Pancreas (tissue), 10 donors: Measurements from ENCODE around the gene SERPINB13. TPM values are rescaled to one million over a fixed set of nuclear protein-coding genes. Genes with fewer than 3 reads are reported as not detected.

Source experiments
- ATAC-seq, 4 donors: fragments of 200-7000 bp; cut with Tn5 transposase; one replicate each; pipeline versions ENCODE4 v1.8.0 to v1.9.1; 2020; ENCODE audit warnings: mild to moderate bottlenecking in 4 of 4, moderate library complexity in 4 of 4
- DNase-seq, 6 donors: peaks; one replicate each; pipeline ENCODE4 v3.0.0-alpha.2; 2020
- FAIRE-seq: peaks from 2 replicates; lab custom pipeline; 2012; peaks lifted over from hg19 to GRCh38; lab: Jason Lieb, UNC
- H3K27ac ChIP-seq, 4 donors: fragments of 200-600 bp; sonication (generic); 1 replicate in 3 of 4; 2 replicates in 1 of 4; pipeline versions ENCODE4 v1.5.0 to v1.8.0; 2020
- H3K27me3 ChIP-seq, 4 donors: fragments of 200-600 bp; one replicate each; pipeline ENCODE4 v1.8.0; 2021
- H3K36me3 ChIP-seq, 3 donors: fragments of 200-600 bp; sonication (generic) in 1 of 3; one replicate each; pipeline versions ENCODE4 v1.5.0 to v1.8.0; 2020 to 2021
- H3K4me1 ChIP-seq, 3 donors: fragments of 200-600 bp; one replicate each; pipeline ENCODE4 v1.8.0; 2021
- H3K4me3 ChIP-seq, 4 donors: fragments of 200-600 bp; sonication (generic) in 2 of 4; one replicate each; pipeline versions ENCODE4 v1.5.0 to v1.8.0; 2020 to 2021
- H3K9me3 ChIP-seq, 4 donors: fragments of 200-600 bp; one replicate each; pipeline ENCODE4 v1.8.0; 2021
- WGBS, 2 donors: extraction: QIAGEN DNeasy Blood & Tissue Kit; methylation state at CpG; one replicate each; pipeline ENCODE4 v1.1.7; 2013; 5-methylcytosine and 5-hydroxymethylcytosine counted together
- intact Hi-C, 3 donors: fragments of 100-400 bp; cut with DNase I; formaldehyde crosslinking; loops; one replicate each; pipeline versions ENCODE4 v1.11.1 to v1.14.2; 2022
- polyA plus RNA-seq, 2 donors: library from polyadenylated mRNA; stranded (reverse); fragments of 200-250 nt; gene quantifications; one replicate each; pipeline ENCODE4 v1.2.3, GENCODE V29; 2013
- total RNA-seq, 6 donors: library from RNA; stranded (reverse); fragmentation: NEBNext Ultra II Directional in 4 of 6; extraction: Animal tissue kit (Norgen Biotek cat#: 25700) in 4 of 6; gene quantifications; one replicate each; pipeline versions ENCODE4 v1.2.1 to v1.2.4, GENCODE V29; 2021 to 2023
- TF ChIP-seq, protein P1 (sequence below), 4 donors: fragments of 200-600 bp; sonication (generic) in 3 of 4; IDR thresholded peaks; one replicate each; pipeline versions ENCODE4 v1.5.0 to v1.8.0; 2021; ENCODE audit warnings: antibody characterized with exemption in 4 of 4
- donor health status: healthy with polysubstance abuse.
- donor health status: DM: no; HTN: no; CAD: no; lungs with moderate emphysema.
- donor health status: DM: no; HTN: no; CAD: no.
- donor health status: control.
- donor health status: control.
- donor health status: Bipolar disorder and iron deficiency.
- donor health status: DM: yes; HTN: yes; CAD: no.
- donor health status: DM: no; HTN: no; CAD: no.
- donor health status: DM: no; HTN: no; CAD: no.
- donor health status: DM: yes; HTN: yes; CAD: no.

The SERPINB13 gene
- total and polyA plus RNA-seq, 8 donors = not detected

DNA sequence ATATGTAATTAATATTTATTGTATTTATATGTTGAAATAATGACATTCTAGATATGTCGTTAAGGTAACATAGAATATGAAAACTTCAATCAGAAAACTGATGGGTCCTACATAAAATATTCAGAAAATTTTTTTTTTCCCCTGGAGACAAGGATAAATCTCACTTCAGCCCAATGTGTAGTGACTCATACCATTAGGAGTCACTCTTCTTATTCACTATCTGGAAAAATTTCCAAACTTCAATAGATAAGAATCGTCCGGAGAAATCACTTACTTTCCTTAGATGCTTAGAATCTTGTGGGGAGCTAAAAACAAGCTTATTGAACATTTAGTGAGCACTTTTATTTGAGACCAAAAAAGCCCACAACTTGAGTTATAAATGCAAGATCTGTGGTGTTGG lies 4.6 kb downstream of the SERPINB13 start:
- WGBS, 2 donors = 64 to 74% methylated on average over 3 of the region's 3 CpGs
- no peak for ATAC-seq

DNA sequence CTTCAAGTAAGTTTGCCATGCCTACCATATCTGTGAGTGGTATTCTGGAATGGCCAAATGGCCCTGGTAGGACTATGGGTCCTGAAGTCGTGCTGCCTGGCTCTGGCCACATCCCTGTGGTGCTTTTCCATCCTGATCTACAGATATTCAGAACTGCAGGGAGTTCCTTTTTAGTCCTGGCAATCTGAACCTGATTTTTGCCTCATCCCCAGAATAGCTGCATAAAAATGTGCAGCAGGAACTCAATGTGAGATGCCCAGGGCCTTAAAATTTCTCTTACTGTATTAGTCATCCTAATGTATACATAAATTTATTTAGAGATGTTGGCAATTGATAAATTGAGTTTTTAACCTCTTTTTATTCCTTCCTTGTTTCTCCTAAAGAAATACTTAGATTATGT lies 5.3 kb downstream of the SERPINB13 start:
- H3K9me3 ChIP-seq = no peaks in the 10 kb centered on the region
- TF ChIP-seq, protein P1, sequence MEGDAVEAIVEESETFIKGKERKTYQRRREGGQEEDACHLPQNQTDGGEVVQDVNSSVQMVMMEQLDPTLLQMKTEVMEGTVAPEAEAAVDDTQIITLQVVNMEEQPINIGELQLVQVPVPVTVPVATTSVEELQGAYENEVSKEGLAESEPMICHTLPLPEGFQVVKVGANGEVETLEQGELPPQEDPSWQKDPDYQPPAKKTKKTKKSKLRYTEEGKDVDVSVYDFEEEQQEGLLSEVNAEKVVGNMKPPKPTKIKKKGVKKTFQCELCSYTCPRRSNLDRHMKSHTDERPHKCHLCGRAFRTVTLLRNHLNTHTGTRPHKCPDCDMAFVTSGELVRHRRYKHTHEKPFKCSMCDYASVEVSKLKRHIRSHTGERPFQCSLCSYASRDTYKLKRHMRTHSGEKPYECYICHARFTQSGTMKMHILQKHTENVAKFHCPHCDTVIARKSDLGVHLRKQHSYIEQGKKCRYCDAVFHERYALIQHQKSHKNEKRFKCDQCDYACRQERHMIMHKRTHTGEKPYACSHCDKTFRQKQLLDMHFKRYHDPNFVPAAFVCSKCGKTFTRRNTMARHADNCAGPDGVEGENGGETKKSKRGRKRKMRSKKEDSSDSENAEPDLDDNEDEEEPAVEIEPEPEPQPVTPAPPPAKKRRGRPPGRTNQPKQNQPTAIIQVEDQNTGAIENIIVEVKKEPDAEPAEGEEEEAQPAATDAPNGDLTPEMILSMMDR (IDR thresholded peaks at IDR 0.05) = no peak
- intact Hi-C loops = no loop called here
- no peak overlapping the region for H3K27ac ChIP-seq
- no peaks in the 10 kb centered on the region for H3K4me1 ChIP-seq
- H3K4me3 ChIP-seq = no peak overlapping the region
- no peak for ATAC-seq
- WGBS, 2 donors = 27 to 44% methylated on average over 1 of the region's 1 CpG
- no peak for DNase-seq
- H3K36me3 ChIP-seq = no peaks in the 10 kb centered on the region
- no peak for FAIRE-seq
- H3K27me3 ChIP-seq = no peaks in the 10 kb centered on the region

More for the DNA sequence above, 4.6 kb downstream of the SERPINB13 start:
- DNase-seq (no peak), FAIRE-seq (no peak)
- no peaks in the 10 kb centered on the region for H3K4me1 ChIP-seq
- TF ChIP-seq, protein P1 (IDR thresholded peaks at IDR 0.05) = no peak
- H3K27ac ChIP-seq = no peak overlapping the region
- intact Hi-C loops = no loop called here
- no peaks in the 10 kb centered on the region for H3K36me3 ChIP-seq
- H3K27me3 ChIP-seq = no peaks in the 10 kb centered on the region
- H3K9me3 ChIP-seq = no peaks in the 10 kb centered on the region
- no peak overlapping the region for H3K4me3 ChIP-seq

DNA sequence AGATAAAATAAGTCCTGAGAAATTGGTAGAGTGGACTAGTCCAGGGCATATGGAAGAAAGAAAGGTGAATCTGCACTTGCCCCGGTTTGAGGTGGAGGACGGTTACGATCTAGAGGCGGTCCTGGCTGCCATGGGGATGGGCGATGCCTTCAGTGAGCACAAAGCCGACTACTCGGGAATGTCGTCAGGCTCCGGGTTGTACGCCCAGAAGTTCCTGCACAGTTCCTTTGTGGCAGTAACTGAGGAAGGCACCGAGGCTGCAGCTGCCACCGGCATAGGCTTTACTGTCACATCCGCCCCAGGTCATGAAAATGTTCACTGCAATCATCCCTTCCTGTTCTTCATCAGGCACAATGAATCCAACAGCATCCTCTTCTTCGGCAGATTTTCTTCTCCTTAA lies 9.8 kb downstream of the SERPINB13 start:
- 68 to 72% methylated on average over 14 of the region's 14 CpGs for WGBS, 2 donors
- Histone ChIP-seq H3K36me3 (no peaks in the 10 kb centered on the region), H3K4me3 (no peak overlapping the region), H3K4me1 (no peaks in the 10 kb centered on the region), H3K27me3 (no peaks in the 10 kb centered on the region), H3K27ac (no peak overlapping the region), H3K9me3 (no peaks in the 10 kb centered on the region)
- TF ChIP-seq, protein P1 (IDR thresholded peaks at IDR 0.05) = no peak
- FAIRE-seq (no peak), ATAC-seq (no peak), DNase-seq (no peak)
- intact Hi-C loops = no loop called here

DNA sequence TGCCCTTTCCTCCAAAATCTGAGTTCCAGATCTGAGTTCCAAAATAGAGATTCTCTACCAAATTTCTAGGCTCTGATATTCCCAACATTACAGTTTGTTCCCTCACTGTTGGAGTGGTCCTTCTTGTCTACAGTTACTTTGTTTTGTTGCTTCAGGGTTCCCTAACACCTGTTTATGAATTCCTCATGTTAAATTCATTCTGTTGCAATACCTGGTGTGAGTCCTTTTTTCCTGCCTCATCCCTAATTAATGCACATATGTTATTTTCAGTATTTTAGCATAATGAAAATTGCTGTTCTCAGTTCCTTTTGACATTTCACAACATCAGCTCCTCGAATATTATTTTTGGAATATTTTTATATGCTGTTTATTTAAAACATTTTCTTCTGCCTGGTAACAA lies 16.2 kb downstream of the SERPINB13 start:
- intact Hi-C loops = no loop called here
- no peak overlapping the region for H3K4me3 ChIP-seq
- no peak for DNase-seq
- FAIRE-seq = no peak
- no peak overlapping the region for H3K27ac ChIP-seq
- H3K27me3 ChIP-seq = no peaks in the 10 kb centered on the region
- WGBS, 2 donors = 56 to 58% methylated on average over 1 of the region's 1 CpG
- ATAC-seq = no peak
- no peaks in the 10 kb centered on the region for H3K4me1 ChIP-seq
- no peaks in the 10 kb centered on the region for H3K9me3 ChIP-seq
- no peaks in the 10 kb centered on the region for H3K36me3 ChIP-seq
- TF ChIP-seq, protein P1 (IDR thresholded peaks at IDR 0.05) = no peak

DNA sequence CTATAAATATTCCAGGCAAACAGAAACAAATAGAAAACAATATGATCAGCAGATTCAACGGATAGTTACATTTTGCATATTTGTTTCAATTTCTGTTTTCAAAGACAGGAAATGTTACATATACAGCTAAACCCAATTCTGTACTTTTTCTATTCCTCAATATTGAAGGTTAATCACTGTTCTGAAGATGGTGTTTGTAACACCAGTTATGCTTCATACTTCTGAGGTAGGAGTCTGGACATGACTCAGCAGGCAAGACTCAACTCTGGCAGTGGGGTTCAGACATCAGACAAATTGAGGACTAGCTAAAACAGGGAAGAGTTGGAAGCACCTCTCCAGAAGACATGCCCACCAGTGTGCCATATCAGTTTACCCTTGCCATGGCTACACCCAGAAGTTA lies 16.6 kb downstream of the SERPINB13 start:
- Histone ChIP-seq H3K9me3 (no peaks in the 10 kb centered on the region), H3K36me3 (no peaks in the 10 kb centered on the region), H3K4me1 (no peaks in the 10 kb centered on the region), H3K27me3 (no peaks in the 10 kb centered on the region), H3K4me3 (no peak overlapping the region), H3K27ac (no peak overlapping the region)
- WGBS, 2 donors = 0% methylated on average over 1 of the region's 1 CpG
- DNase-seq = no peak
- ATAC-seq = no peak
- no peak for FAIRE-seq
- intact Hi-C loops = no loop called here
- TF ChIP-seq, protein P1 (IDR thresholded peaks at IDR 0.05) = no peak
